Adrenal gland (tissue), 12 donors: Measurements from ENCODE around the gene ARHGAP5. TPM values are rescaled to one million over a fixed set of nuclear protein-coding genes. Genes with fewer than 3 reads are reported as not detected.
A peak's percentile ranks its signal among the peaks of the same experiment; 100 is the strongest.

ENCODE experiments used
- DNase-seq, 7 donors: peaks; one replicate each; pipeline ENCODE4 v3.0.0-alpha.2; 2019 to 2020
- H3K27ac ChIP-seq, 5 donors: fragments of 200-600 bp; sonication (generic) in 4 of 5; 1 replicate in 3 of 5; 2 replicates in 2 of 5; pipeline versions ENCODE4 v1.5.1 to v1.8.0; 2016 to 2020; ENCODE audit warnings: mild to moderate bottlenecking in 1 of 5
- H3K27me3 ChIP-seq: fragments of 200-600 bp; 2 replicates; pipeline ENCODE4 v1.8.0; 2021
- H3K36me3 ChIP-seq, 2 donors: fragments of 200-600 bp; replicated peaks in 1 of 2; 1 replicate in 1 of 2; 2 replicates in 1 of 2; pipeline versions ENCODE4 v1.5.1 to v1.8.0; 2018 to 2022
- H3K4me1 ChIP-seq, 2 donors: fragments of 200-600 bp; replicated peaks in 1 of 2; 1 replicate in 1 of 2; 2 replicates in 1 of 2; pipeline versions ENCODE4 v1.5.1 to v1.8.0; 2018 to 2021
- H3K4me3 ChIP-seq, 4 donors: fragments of 200-600 bp; sonication (generic) in 3 of 4; one replicate each; pipeline ENCODE4 v1.5.1; 2016 to 2018
- H3K9me3 ChIP-seq, 3 donors: fragments of 200-600 bp; sonication (generic) in 1 of 3; replicated peaks in 1 of 3; 1 replicate in 2 of 3; 2 replicates in 1 of 3; pipeline versions ENCODE4 v1.5.1 to v1.8.0; 2016 to 2021
- CTCF ChIP-seq, 6 experiments: fragments of 450-650 bp in 4 of 6; fragments of 200-600 bp in 2 of 6; sonication (generic) in 1 of 6; IDR thresholded peaks; 1 replicate in 5 of 6; 2 replicates in 1 of 6; pipeline versions ENCODE4 v1.5.1 to v1.8.0; 2016 to 2021; ENCODE audit warnings: antibody characterized with exemption in 6 of 6, mild to moderate bottlenecking in 2 of 6, moderate library complexity in 1 of 6
- POLR2A ChIP-seq, 2 donors: fragments of 450-650 bp; IDR thresholded peaks; one replicate each; pipeline ENCODE4 v1.6.1; 2017; ENCODE audit warnings: antibody characterized with exemption in 2 of 2, mild to moderate bottlenecking in 2 of 2, moderate library complexity in 1 of 2
- WGBS, 4 donors: extraction: QIAGEN DNeasy Blood & Tissue Kit in 2 of 4; methylation state at CpG; one replicate each; pipeline versions ENCODE4 v1.1.5 to v1.1.7; 2013 to 2017; 5-methylcytosine and 5-hydroxymethylcytosine counted together
- intact Hi-C, 2 donors: fragments of 100-400 bp; cut with DNase I; formaldehyde crosslinking; loops; one replicate each; pipeline versions ENCODE4 v1.14.1 to v1.15.0; 2022 to 2023
- polyA plus RNA-seq, 3 donors: library from polyadenylated mRNA; stranded (reverse); fragments of 200-250 nt in 2 of 3; fragments of 350-450 nt in 1 of 3; fragmentation: Illumina TruSeq in 1 of 3; extraction: RNeasy Lipid Tissue Mini Kit (QIAGEN cat#74804) in 1 of 3; gene quantifications; one replicate each; pipeline ENCODE4 v1.2.3, GENCODE V29; 2013 to 2014
- total RNA-seq, 9 donors: library from RNA; depleted of rRNA in 4 of 9; stranded (reverse); fragments of >200 nt in 4 of 9; fragments of 120-200 nt in 1 of 9; fragmentation: NEBNext Ultra II Directional in 1 of 9; extraction: Animal tissue kit (Norgen Biotek cat#: 25700) in 1 of 9; gene quantifications; one replicate each; pipeline versions ENCODE4 v1.1.0 to v1.2.4, GENCODE V29; 2013 to 2023
- donor health status: healthy with polysubstance abuse.
- donor health status: Bipolar disorder and iron deficiency.
- donor health status: DM: yes; HTN: yes; CAD: no.
- donor health status: DM: no; HTN: no; CAD: no.
- donor health status: DM: no; HTN: no; CAD: no.
- donor health status: DM: yes; HTN: yes; CAD: no.

The ARHGAP5 gene
- total and polyA plus RNA-seq, 12 donors = 11.9 to 100.0 (median 76.8) TPM

- DNase-seq = no peak
- peak overlapping the region; percentile 78 to 95 (median 90) for H3K27ac ChIP-seq
- H3K9me3 ChIP-seq = no peaks in the 10 kb centered on the region
- H3K4me3 ChIP-seq = peak overlapping the region in 3 of 4 donors; percentile 38 to 87 (median 64)
- H3K36me3 ChIP-seq = no peaks in the 10 kb centered on the region
- no peaks in the 10 kb centered on the region for H3K27me3 ChIP-seq
- H3K4me1 ChIP-seq = peaks cover 0 to 23% of the 10 kb centered on the region in 2 donors
- TF ChIP-seq POLR2A (IDR thresholded peaks at IDR 0.05) = no peak
- TF ChIP-seq CTCF (IDR thresholded peaks at IDR 0.05) = no peak
- WGBS, 4 donors = 7 to 10% (median 8%) methylated on average over 14 of the region's 14 CpGs
- intact Hi-C loops = loop anchor here in 1 of 2 donors (5.0 to 10.0 kb wide), 2 partner anchors 54 to 123 kb away; partner anchors contain the start of gene ARHGAP5
Observed at GRCh38 chr14:32200368-32201192, 123.5 kb downstream of the ARHGAP5 start.

- intact Hi-C loops = loop anchor here in 1 of 2 donors (5.0 to 10.0 kb wide), 2 partner anchors 53 to 124 kb away; partner anchors contain the start of gene ARHGAP5
- DNase-seq = peak; percentile 84 to 91 (median 87)
- Histone ChIP-seq H3K4me1 (peaks cover 0 to 23% of the 10 kb centered on the region in 2 donors), H3K36me3 (no peaks in the 10 kb centered on the region), H3K27ac (peak overlapping the region; percentile 78 to 95 (median 90)), H3K27me3 (no peaks in the 10 kb centered on the region), H3K9me3 (no peaks in the 10 kb centered on the region), H3K4me3 (peak overlapping the region; percentile 31 to 87 (median 51))
- WGBS, 4 donors = 0 to 1% (median 0%) methylated on average over 21 to 46 of the region's 46 CpGs
- peak; percentile 33 to 67 for TF ChIP-seq POLR2A (IDR thresholded peaks at IDR 0.05)
- TF ChIP-seq CTCF (IDR thresholded peaks at IDR 0.05) = no peak
Observed at GRCh38 chr14:32201193-32201815, 124.2 kb downstream of the ARHGAP5 start.

- Histone ChIP-seq H3K27ac (peak within 1 kb of the TSS; percentile 78 to 95 (median 90)), H3K4me3 (peak within 1 kb of the TSS; percentile 31 to 87 (median 51)), H3K9me3 (no peaks in the 10 kb centered on the region), H3K36me3 (no peaks in the 10 kb centered on the region), H3K27me3 (no peaks in the 10 kb centered on the region), H3K4me1 (peaks cover 0 to 23% of the 10 kb centered on the region in 2 donors)
- WGBS, 4 donors = 3 to 7% (median 6%) methylated on average over 28 to 40 of the region's 40 CpGs
- peak in 6 of 7 donors; percentile 24 to 72 (median 41) for DNase-seq
- intact Hi-C loops = loop anchor here (2.0 to 10.0 kb wide), 3 partner anchors 53 to 125 kb away; partner anchors contain the start of gene ARHGAP5 (in 2 of the 2)
- TF ChIP-seq POLR2A (IDR thresholded peaks at IDR 0.05) (peak in 1 of 2 donors; percentile 5), CTCF (IDR thresholded peaks at IDR 0.05) (no peak)
Observed at GRCh38 chr14:32201816-32202490, 124.8 kb downstream of the ARHGAP5 start, which contains the start of gene RNU6-7. Gene RNU6-7, plus strand, starts transcription at chr14:32202045.
